Nephron progenitor cell (in vitro differentiated cells): ENCODE data around the gene PDP2.

Source experiments
- DNase-seq: peaks from one replicate; pipeline ENCODE4 v3.0.0; 2021
- H3K27ac Mint-ChIP-seq: 2 replicates; pipeline ENCODE4 v1.8.0; 2021; ENCODE audit warnings: mild to moderate bottlenecking, moderate library complexity, mixed read lengths
- H3K27me3 Mint-ChIP-seq: 2 replicates; pipeline ENCODE4 v1.8.0; 2021; ENCODE audit warnings: mild to moderate bottlenecking, low read depth, mixed read lengths; ENCODE audit not compliant: poor library complexity
- H3K36me3 Mint-ChIP-seq: 2 replicates; pipeline ENCODE4 v1.8.0; 2021; ENCODE audit warnings: low read depth, mixed read lengths
- H3K4me1 Mint-ChIP-seq: 2 replicates; pipeline ENCODE4 v1.8.0; 2021; ENCODE audit warnings: mixed read lengths
- H3K4me3 Mint-ChIP-seq: 2 replicates; pipeline ENCODE4 v1.8.0; 2021; ENCODE audit warnings: mild to moderate bottlenecking, moderate library complexity, mixed read lengths
- H3K9me3 Mint-ChIP-seq: 2 replicates; pipeline ENCODE4 v1.8.0; 2021; ENCODE audit warnings: mild to moderate bottlenecking, moderate library complexity, mixed read lengths
- CTCF ChIP-seq: fragments of 200-600 bp; sonication (generic); IDR thresholded peaks from 2 replicates; pipeline ENCODE4 v1.5.0; 2021; ENCODE audit warnings: antibody characterized with exemption

The PDP2 gene

GRCh38 chr16:66841366-66841765 lies 38.9 kb upstream of the PDP2 start:
- Mint-ChIP-seq H3K27ac (no peak overlapping the region), H3K9me3 (peaks cover 15% of the 10 kb centered on the region), H3K27me3 (peaks cover 93% of the 10 kb centered on the region), H3K36me3 (no peaks in the 10 kb centered on the region), H3K4me1 (no peaks in the 10 kb centered on the region), H3K4me3 (no peak overlapping the region)
- no peak for TF ChIP-seq CTCF
- DNase-seq = no peak

GRCh38 chr16:66842765-66843164 lies 37.5 kb upstream of the PDP2 start:
- H3K36me3 Mint-ChIP-seq = no peaks in the 10 kb centered on the region
- no peak for TF ChIP-seq CTCF
- DNase-seq = no peak
- peaks cover 15% of the 10 kb centered on the region for H3K9me3 Mint-ChIP-seq
- H3K4me1 Mint-ChIP-seq = no peaks in the 10 kb centered on the region
- no peak overlapping the region for H3K4me3 Mint-ChIP-seq
- peaks cover 98% of the 10 kb centered on the region for H3K27me3 Mint-ChIP-seq
- H3K27ac Mint-ChIP-seq = no peak overlapping the region

- Mint-ChIP-seq H3K27me3 (peaks cover 98% of the 10 kb centered on the region), H3K36me3 (no peaks in the 10 kb centered on the region), H3K4me1 (no peaks in the 10 kb centered on the region), H3K4me3 (peak overlapping the region; percentile 82), H3K27ac (no peak overlapping the region), H3K9me3 (peaks cover 13% of the 10 kb centered on the region)
- no peak for DNase-seq
- no peak for TF ChIP-seq CTCF
These were observed 37.1 kb upstream of the PDP2 start for GRCh38 chr16:66843191-66843590.

- Mint-ChIP-seq H3K27me3 (peaks cover 95% of the 10 kb centered on the region), H3K4me1 (no peaks in the 10 kb centered on the region), H3K9me3 (peaks cover 6% of the 10 kb centered on the region), H3K36me3 (no peaks in the 10 kb centered on the region), H3K4me3 (peak overlapping the region; percentile 82), H3K27ac (no peak overlapping the region)
- no peak for DNase-seq
- TF ChIP-seq CTCF = no peak
These were observed 36.3 kb upstream of the PDP2 start for GRCh38 chr16:66844009-66844341.

GRCh38 chr16:66844342-66845079 lies 35.8 kb upstream of the PDP2 start, which contains the start of gene CA7:
CA7 (plus strand) TSS chr16:66844414; CDS start chr16:66844488, 74 bp downstream.
- peak; percentile 51 for DNase-seq
- TF ChIP-seq CTCF = no peak
- peak within 1 kb of the TSS; percentile 82 for H3K4me3 Mint-ChIP-seq
- H3K36me3 Mint-ChIP-seq = no peaks in the 10 kb centered on the region
- H3K9me3 Mint-ChIP-seq = peaks cover under 1% of the 10 kb centered on the region
- peaks cover 90% of the 10 kb centered on the region for H3K27me3 Mint-ChIP-seq
- no peak within 1 kb of the TSS for H3K27ac Mint-ChIP-seq
- no peaks in the 10 kb centered on the region for H3K4me1 Mint-ChIP-seq

- DNase-seq = no peak
- Mint-ChIP-seq H3K27ac (no peak overlapping the region), H3K27me3 (peaks cover 84% of the 10 kb centered on the region), H3K4me1 (no peaks in the 10 kb centered on the region), H3K9me3 (no peaks in the 10 kb centered on the region), H3K36me3 (no peaks in the 10 kb centered on the region), H3K4me3 (peak overlapping the region; percentile 65)
- no peak for TF ChIP-seq CTCF
These were observed 35.3 kb upstream of the PDP2 start for GRCh38 chr16:66845080-66845410.
